HepG2 (cell line): ENCODE data around the gene MTRF1. TPM values are rescaled to one million over a fixed set of nuclear protein-coding genes. Genes with fewer than 3 reads are reported as not detected.

Source experiments
- GABPB1 ChIP-seq: IDR thresholded peaks from 2 replicates; pipeline ENCODE4 v1.6.1; 2016; ENCODE audit warnings: mild to moderate bottlenecking, missing genetic modification reagents, moderate library complexity, missing compliant biosample characterization
- KLF16 ChIP-seq, 2 experiments: sonication (generic) in 1 of 2; formaldehyde crosslinking in 1 of 2; IDR thresholded peaks; 2 replicates each; pipeline versions ENCODE4 v1.6.1 to v1.8.0; 2016 to 2023; ENCODE audit warnings: missing genetic modification reagents in 2 of 2, missing compliant biosample characterization in 1 of 2
- MED8 ChIP-seq: sonication (generic); formaldehyde crosslinking; IDR thresholded peaks from 2 replicates; pipeline ENCODE4 v1.8.1; 2023; ENCODE audit warnings: mild to moderate bottlenecking, missing genetic modification reagents; ENCODE audit not compliant: insufficient replicate concordance
- RXRB ChIP-seq: IDR thresholded peaks from 2 replicates; pipeline ENCODE4 v1.6.1; 2016; ENCODE audit warnings: borderline replicate concordance, missing genetic modification reagents, missing compliant biosample characterization
- SNAI1 ChIP-seq: sonication (generic); formaldehyde crosslinking; IDR thresholded peaks from 2 replicates; pipeline ENCODE4 v1.5.0; 2020; ENCODE audit warnings: mild to moderate bottlenecking, missing genetic modification reagents, borderline replicate concordance
- SP4 ChIP-seq: sonication (generic); formaldehyde crosslinking; IDR thresholded peaks from 2 replicates; pipeline ENCODE4 v1.8.1; 2023; ENCODE audit warnings: mild to moderate bottlenecking, missing genetic modification reagents
- TCF7 ChIP-seq: sonication (generic); IDR thresholded peaks from 2 replicates; pipeline ENCODE4 v1.6.1; 2016; ENCODE audit warnings: antibody characterized with exemption, low read depth
- THAP8 ChIP-seq: sonication (generic); formaldehyde crosslinking; IDR thresholded peaks from 2 replicates; pipeline ENCODE4 v1.5.1; 2020; ENCODE audit warnings: missing genetic modification reagents, mild to moderate bottlenecking, borderline replicate concordance
- ZNF496 ChIP-seq: sonication (generic); formaldehyde crosslinking; IDR thresholded peaks from 2 replicates; pipeline ENCODE4 v1.8.1; 2023; ENCODE audit warnings: mild to moderate bottlenecking, moderate library complexity, missing genetic modification reagents; ENCODE audit not compliant: insufficient replicate concordance
- ZNF501 ChIP-seq: sonication (generic); formaldehyde crosslinking; IDR thresholded peaks from 2 replicates; pipeline ENCODE4 v1.5.1; 2020; ENCODE audit warnings: mild to moderate bottlenecking, moderate library complexity, missing genetic modification reagents
- ZNF598 ChIP-seq: sonication (generic); formaldehyde crosslinking; IDR thresholded peaks from 2 replicates; pipeline ENCODE4 v1.5.1; 2020; ENCODE audit warnings: mild to moderate bottlenecking, missing genetic modification reagents, borderline replicate concordance
- ZSCAN9 ChIP-seq: IDR thresholded peaks from 2 replicates; pipeline ENCODE4 v1.6.1; 2016; ENCODE audit warnings: borderline replicate concordance
- polyA plus RNA-seq, 8 experiments: library from polyadenylated mRNA; depleted of rRNA in 3 of 8; stranded (reverse) in 7 of 8; unstranded in 1 of 8; fragments of >200 nt; fragmentation: Illumina TruSeq in 4 of 8; extraction: Trizol in 4 of 8; gene quantifications; 2 replicates each; pipeline versions ENCODE4 v1.2.1 to v1.2.3, GENCODE V29; 2011 to 2016; ENCODE audit warnings: low read depth in 4 of 8, missing spikeins in 1 of 8, mixed read lengths in 1 of 8; ENCODE audit not compliant: insufficient read depth in 1 of 8
- total RNA-seq, 5 experiments: library from RNA; depleted of rRNA; stranded (reverse); fragments of >200 nt; fragmentation: Illumina TruSeq; extraction: Trizol; gene quantifications; 2 replicates each; pipeline ENCODE4 v1.2.3, GENCODE V29; 2016; ENCODE audit warnings: low read depth in 1 of 5
- TF ChIP-seq, protein P1 (sequence below): sonication (generic); formaldehyde crosslinking; IDR thresholded peaks from 2 replicates; pipeline ENCODE4 v1.8.1; 2023; ENCODE audit warnings: mild to moderate bottlenecking, missing genetic modification reagents, borderline replicate concordance
- TF ChIP-seq, protein P2 (sequence below): sonication (generic); formaldehyde crosslinking; IDR thresholded peaks from 2 replicates; pipeline ENCODE4 v1.5.0; 2020; ENCODE audit warnings: mild to moderate bottlenecking, missing genetic modification reagents, moderate library complexity
- TF ChIP-seq, protein P3 (sequence below): sonication (generic); formaldehyde crosslinking; IDR thresholded peaks from 2 replicates; pipeline ENCODE4 v1.5.1; 2020; ENCODE audit warnings: mild to moderate bottlenecking, missing genetic modification reagents, moderate library complexity
- TF ChIP-seq, protein P4 (sequence below): sonication (generic); formaldehyde crosslinking; IDR thresholded peaks from 2 replicates; pipeline ENCODE4 v1.8.0; 2022; ENCODE audit warnings: mild to moderate bottlenecking, missing genetic modification reagents; ENCODE audit not compliant: insufficient replicate concordance
- TF ChIP-seq, protein P5 (sequence below): sonication (generic); formaldehyde crosslinking; IDR thresholded peaks from 2 replicates; pipeline ENCODE4 v1.5.1; 2020; ENCODE audit warnings: mild to moderate bottlenecking, missing genetic modification reagents, borderline replicate concordance

The MTRF1 gene
- total and polyA plus RNA-seq, 2 of the 13 experiments (the other 11 are each of a cell fraction or from before 2014, with no cell fraction given) = 21.6 to 27.2 TPM

DNA sequence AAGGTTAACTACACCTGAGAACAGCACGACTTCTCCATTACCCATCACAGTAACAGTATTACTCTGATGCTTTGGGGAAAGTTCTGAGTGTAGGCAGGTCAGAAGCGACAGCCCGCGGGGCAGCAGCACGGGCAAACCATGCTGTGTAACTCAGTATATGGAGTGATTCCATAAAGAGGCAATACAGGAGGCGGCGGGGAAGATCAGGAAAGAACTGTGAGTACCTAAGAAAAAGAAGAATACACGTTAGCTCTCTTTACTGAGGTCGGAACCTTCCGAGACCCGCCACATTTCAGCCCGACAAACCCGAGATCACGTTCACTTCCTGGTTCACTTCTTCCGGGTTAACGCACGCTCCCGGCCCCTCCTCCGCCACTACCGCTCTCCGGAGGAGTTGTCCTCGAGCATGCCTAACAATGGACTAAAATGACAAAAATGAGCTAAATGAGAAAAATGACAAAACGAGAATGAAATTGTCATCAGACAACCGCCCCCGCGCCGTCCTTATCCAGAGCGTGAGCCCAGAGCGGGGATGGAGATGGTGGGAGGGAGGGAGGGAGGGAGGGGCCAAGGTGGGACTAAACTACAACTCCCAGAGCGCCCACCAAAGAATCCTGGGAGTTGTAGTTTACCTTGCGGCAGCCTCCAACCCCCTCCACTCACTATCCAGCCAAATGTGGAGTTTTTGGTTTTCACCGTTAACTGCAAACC is at the start of gene MTRF1 (continued):
- TF ChIP-seq THAP8 (CRISPR knock-in tag) = no peak
- 0 out of 2 replicates have a peak, but pooled peaks have one; percentile 40 for TF ChIP-seq ZSCAN9 (CRISPR knock-in tag)
- TF ChIP-seq ZNF501 (CRISPR knock-in tag) = no peak
- no peak for TF ChIP-seq ZNF598 (CRISPR knock-in tag)
- peak; percentile 97 for TF ChIP-seq GABPB1
- TF ChIP-seq TCF7 = no peak
- TF ChIP-seq RXRB (CRISPR knock-in tag) = 0 out of 2 replicates have a peak, but pooled peaks have one; percentile 22
- TF ChIP-seq KLF16 (CRISPR knock-in tag; IDR thresholded peaks at IDR 0.05) = peak in 1 of 2 experiments; percentile 23; a peak in 1 of 4 replicates
- TF ChIP-seq MED8 (CRISPR knock-in tag) = no peak
- TF ChIP-seq SP4 (CRISPR knock-in tag) = 0 out of 2 replicates have a peak, but pooled peaks have one; percentile 33
- TF ChIP-seq, protein P1, sequence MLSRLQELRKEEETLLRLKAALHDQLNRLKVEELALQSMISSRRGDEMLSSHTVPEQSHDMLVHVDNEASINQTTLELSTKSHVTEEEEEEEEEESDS (CRISPR knock-in tag) = no peak
- TF ChIP-seq, protein P2, sequence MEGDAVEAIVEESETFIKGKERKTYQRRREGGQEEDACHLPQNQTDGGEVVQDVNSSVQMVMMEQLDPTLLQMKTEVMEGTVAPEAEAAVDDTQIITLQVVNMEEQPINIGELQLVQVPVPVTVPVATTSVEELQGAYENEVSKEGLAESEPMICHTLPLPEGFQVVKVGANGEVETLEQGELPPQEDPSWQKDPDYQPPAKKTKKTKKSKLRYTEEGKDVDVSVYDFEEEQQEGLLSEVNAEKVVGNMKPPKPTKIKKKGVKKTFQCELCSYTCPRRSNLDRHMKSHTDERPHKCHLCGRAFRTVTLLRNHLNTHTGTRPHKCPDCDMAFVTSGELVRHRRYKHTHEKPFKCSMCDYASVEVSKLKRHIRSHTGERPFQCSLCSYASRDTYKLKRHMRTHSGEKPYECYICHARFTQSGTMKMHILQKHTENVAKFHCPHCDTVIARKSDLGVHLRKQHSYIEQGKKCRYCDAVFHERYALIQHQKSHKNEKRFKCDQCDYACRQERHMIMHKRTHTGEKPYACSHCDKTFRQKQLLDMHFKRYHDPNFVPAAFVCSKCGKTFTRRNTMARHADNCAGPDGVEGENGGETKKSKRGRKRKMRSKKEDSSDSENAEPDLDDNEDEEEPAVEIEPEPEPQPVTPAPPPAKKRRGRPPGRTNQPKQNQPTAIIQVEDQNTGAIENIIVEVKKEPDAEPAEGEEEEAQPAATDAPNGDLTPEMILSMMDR (CRISPR knock-in tag) = no peak
- TF ChIP-seq, protein P3, sequence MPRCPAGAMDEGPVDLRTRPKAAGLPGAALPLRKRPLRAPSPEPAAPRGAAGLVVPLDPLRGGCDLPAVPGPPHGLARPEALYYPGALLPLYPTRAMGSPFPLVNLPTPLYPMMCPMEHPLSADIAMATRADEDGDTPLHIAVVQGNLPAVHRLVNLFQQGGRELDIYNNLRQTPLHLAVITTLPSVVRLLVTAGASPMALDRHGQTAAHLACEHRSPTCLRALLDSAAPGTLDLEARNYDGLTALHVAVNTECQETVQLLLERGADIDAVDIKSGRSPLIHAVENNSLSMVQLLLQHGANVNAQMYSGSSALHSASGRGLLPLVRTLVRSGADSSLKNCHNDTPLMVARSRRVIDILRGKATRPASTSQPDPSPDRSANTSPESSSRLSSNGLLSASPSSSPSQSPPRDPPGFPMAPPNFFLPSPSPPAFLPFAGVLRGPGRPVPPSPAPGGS (CRISPR knock-in tag) = no peak
- TF ChIP-seq ZNF496 = no peak
- TF ChIP-seq, protein P4, sequence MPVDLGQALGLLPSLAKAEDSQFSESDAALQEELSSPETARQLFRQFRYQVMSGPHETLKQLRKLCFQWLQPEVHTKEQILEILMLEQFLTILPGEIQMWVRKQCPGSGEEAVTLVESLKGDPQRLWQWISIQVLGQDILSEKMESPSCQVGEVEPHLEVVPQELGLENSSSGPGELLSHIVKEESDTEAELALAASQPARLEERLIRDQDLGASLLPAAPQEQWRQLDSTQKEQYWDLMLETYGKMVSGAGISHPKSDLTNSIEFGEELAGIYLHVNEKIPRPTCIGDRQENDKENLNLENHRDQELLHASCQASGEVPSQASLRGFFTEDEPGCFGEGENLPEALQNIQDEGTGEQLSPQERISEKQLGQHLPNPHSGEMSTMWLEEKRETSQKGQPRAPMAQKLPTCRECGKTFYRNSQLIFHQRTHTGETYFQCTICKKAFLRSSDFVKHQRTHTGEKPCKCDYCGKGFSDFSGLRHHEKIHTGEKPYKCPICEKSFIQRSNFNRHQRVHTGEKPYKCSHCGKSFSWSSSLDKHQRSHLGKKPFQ (CRISPR knock-in tag) = no peak
- TF ChIP-seq, protein P5, sequence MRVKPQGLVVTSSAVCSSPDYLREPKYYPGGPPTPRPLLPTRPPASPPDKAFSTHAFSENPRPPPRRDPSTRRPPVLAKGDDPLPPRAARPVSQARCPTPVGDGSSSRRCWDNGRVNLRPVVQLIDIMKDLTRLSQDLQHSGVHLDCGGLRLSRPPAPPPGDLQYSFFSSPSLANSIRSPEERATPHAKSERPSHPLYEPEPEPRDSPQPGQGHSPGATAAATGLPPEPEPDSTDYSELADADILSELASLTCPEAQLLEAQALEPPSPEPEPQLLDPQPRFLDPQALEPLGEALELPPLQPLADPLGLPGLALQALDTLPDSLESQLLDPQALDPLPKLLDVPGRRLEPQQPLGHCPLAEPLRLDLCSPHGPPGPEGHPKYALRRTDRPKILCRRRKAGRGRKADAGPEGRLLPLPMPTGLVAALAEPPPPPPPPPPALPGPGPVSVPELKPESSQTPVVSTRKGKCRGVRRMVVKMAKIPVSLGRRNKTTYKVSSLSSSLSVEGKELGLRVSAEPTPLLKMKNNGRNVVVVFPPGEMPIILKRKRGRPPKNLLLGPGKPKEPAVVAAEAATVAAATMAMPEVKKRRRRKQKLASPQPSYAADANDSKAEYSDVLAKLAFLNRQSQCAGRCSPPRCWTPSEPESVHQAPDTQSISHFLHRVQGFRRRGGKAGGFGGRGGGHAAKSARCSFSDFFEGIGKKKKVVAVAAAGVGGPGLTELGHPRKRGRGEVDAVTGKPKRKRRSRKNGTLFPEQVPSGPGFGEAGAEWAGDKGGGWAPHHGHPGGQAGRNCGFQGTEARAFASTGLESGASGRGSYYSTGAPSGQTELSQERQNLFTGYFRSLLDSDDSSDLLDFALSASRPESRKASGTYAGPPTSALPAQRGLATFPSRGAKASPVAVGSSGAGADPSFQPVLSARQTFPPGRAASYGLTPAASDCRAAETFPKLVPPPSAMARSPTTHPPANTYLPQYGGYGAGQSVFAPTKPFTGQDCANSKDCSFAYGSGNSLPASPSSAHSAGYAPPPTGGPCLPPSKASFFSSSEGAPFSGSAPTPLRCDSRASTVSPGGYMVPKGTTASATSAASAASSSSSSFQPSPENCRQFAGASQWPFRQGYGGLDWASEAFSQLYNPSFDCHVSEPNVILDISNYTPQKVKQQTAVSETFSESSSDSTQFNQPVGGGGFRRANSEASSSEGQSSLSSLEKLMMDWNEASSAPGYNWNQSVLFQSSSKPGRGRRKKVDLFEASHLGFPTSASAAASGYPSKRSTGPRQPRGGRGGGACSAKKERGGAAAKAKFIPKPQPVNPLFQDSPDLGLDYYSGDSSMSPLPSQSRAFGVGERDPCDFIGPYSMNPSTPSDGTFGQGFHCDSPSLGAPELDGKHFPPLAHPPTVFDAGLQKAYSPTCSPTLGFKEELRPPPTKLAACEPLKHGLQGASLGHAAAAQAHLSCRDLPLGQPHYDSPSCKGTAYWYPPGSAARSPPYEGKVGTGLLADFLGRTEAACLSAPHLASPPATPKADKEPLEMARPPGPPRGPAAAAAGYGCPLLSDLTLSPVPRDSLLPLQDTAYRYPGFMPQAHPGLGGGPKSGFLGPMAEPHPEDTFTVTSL = no peak
- TF ChIP-seq SNAI1 (CRISPR knock-in tag) = no peak
- TF ChIP-seq, all 625 proteins: peak for 106
